ENCODE data around the gene TAPT1.

TAPT1 gene

GRCh38 chr4:16129336-16129735 lies 96.9 kb downstream of the TAPT1 start:
- no peak overlapping the region for H3K27ac Mint-ChIP-seq
- no peak for ATAC-seq
- no peaks in the 10 kb centered on the region for H3K27me3 Mint-ChIP-seq
- H3K9me3 Mint-ChIP-seq: no peaks in the 10 kb centered on the region
- H3K4me3 Mint-ChIP-seq: no peak overlapping the region
- no peak for DNase-seq
- H3K36me3 Mint-ChIP-seq (ENCODE audit: low read depth): no peaks in the 10 kb centered on the region
- peaks cover 5% of the 10 kb centered on the region for H3K4me1 Mint-ChIP-seq

GRCh38 chr4:16126714-16127113 lies 99.6 kb downstream of the TAPT1 start:
- Mint-ChIP-seq H3K36me3 (ENCODE audit: low read depth) (no peaks in the 10 kb centered on the region), H3K27ac (no peak overlapping the region), H3K9me3 (peaks cover 5% of the 10 kb centered on the region), H3K4me1 (peaks cover 29% of the 10 kb centered on the region), H3K4me3 (no peak overlapping the region), H3K27me3 (no peaks in the 10 kb centered on the region)
- no peak for ATAC-seq
- no peak for DNase-seq

DNA sequence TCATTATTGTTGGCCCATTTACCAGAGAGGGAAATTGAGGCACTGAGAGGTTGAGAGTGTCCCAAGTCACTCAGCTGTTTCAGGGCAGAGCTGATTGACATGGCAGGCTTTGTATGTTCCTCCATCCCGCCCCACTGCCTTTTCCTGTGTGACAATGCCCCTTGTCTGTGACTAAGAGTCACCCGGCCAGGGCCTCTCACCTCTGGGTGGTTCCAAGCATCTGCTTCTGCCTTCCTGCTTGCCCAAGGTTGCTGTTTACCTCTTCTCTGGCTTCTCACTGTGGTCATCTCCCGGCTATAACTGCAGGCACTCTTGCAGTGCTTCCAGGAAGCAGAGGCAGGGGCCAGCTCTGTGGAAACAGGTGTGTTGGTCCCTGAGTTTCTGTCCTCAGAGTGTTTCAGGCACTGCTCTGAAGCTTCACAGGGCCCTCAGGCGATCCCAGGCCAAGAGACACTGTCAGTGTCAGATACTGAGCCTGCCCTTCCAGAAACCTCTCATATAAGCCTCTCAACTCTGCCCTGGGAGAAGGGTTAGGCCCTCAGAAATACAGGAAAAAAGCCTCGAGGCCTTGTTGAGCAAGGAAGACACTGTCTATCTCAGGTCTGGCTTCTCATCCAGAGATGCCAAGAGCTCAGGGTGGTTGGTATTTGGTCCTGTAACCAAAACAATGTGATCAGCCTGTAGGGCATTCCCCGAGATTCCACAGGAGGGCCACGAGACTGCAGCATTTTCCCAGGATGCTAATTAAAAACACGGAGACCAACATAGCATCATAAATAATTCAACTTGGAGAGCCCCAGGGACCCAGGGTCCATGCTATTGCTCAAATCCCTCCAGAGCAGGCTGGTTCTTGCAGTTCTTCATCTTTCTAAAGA lies 100.5 kb downstream of the TAPT1 start:
- DNase-seq: peak; percentile 9

GRCh38 chr4:16124232-16124631 lies 102.0 kb downstream of the TAPT1 start:
- ATAC-seq (no peak), DNase-seq (no peak)
- Mint-ChIP-seq H3K4me3 (no peak overlapping the region), H3K9me3 (peaks cover 10% of the 10 kb centered on the region), H3K4me1 (peaks cover 35% of the 10 kb centered on the region), H3K27me3 (no peaks in the 10 kb centered on the region), H3K36me3 (ENCODE audit: low read depth) (no peaks in the 10 kb centered on the region), H3K27ac (no peak overlapping the region)

More for the DNA sequence above, 100.5 kb downstream of the TAPT1 start:
- Mint-ChIP-seq H3K4me1 (peaks cover 35% of the 10 kb centered on the region), H3K4me3 (no peak overlapping the region), H3K36me3 (ENCODE audit: low read depth) (no peaks in the 10 kb centered on the region), H3K9me3 (peaks cover 10% of the 10 kb centered on the region), H3K27ac (no peak overlapping the region), H3K27me3 (no peaks in the 10 kb centered on the region)
- no peak for ATAC-seq

- Mint-ChIP-seq H3K4me1 (peaks cover 35% of the 10 kb centered on the region), H3K4me3 (peak overlapping the region; percentile 44), H3K36me3 (ENCODE audit: low read depth) (no peaks in the 10 kb centered on the region), H3K27ac (peak overlapping the region; percentile 91), H3K27me3 (no peaks in the 10 kb centered on the region), H3K9me3 (peaks cover 10% of the 10 kb centered on the region)
- no peak for DNase-seq
- ATAC-seq: peak; percentile 6
These were observed 102.8 kb downstream of the TAPT1 start for GRCh38 chr4:16123356-16124084.

DNA sequence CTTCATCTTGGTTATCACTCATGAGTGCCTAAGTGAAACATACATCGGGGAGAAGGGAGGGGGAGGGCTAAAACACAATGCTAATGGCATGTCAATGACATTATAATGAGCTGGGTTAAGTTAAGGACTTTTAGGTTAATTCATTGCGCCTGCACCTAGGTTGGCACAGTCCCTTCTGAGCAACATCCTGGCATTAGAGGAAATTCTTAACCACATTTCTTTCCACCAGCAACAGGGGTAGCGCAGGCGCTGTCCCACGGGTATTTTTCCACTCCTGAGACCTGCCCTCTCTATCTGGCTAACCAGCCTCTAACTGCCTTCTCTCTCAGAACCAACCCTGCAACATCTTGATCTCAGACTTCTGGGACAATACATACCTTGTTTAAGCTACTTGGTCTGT lies 103.5 kb downstream of the TAPT1 start:
- ATAC-seq (peak; percentile 94), DNase-seq (peak; percentile 55)
- H3K4me3 Mint-ChIP-seq: peak overlapping the region; percentile 44

GRCh38 chr4:16122308-16122711 lies 104.0 kb downstream of the TAPT1 start:
- Mint-ChIP-seq H3K9me3 (peaks cover 10% of the 10 kb centered on the region), H3K27me3 (no peaks in the 10 kb centered on the region), H3K4me3 (no peak overlapping the region), H3K4me1 (peaks cover 35% of the 10 kb centered on the region), H3K36me3 (ENCODE audit: low read depth) (no peaks in the 10 kb centered on the region), H3K27ac (peak overlapping the region; percentile 91)
- no peak for ATAC-seq
- no peak for DNase-seq

More for the DNA sequence above, 103.5 kb downstream of the TAPT1 start:
- peak overlapping the region; percentile 91 for H3K27ac Mint-ChIP-seq
- H3K4me1 Mint-ChIP-seq: peaks cover 35% of the 10 kb centered on the region
- no peaks in the 10 kb centered on the region for H3K27me3 Mint-ChIP-seq
- peaks cover 10% of the 10 kb centered on the region for H3K9me3 Mint-ChIP-seq
- no peaks in the 10 kb centered on the region for H3K36me3 Mint-ChIP-seq (ENCODE audit: low read depth)

DNA sequence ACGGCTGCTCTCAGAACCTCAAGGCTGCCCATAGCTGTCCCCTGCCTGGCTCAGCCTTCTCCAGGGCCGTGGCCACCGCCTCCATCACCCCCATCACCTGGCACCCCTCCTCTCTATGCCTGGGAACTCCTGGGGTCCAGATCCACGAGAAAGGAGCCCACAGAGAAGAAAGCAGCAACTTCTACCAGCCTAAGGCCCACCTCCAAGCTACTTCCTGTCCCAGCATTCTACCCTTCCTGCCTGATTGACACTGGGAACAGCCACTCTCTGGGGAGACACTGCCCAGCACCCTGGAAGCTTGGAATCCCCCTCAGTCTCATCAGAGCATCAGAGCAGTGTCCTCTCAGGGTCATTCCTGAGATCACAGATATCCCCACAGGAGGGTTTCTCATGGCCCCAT lies 105.6 kb downstream of the TAPT1 start:
- Mint-ChIP-seq H3K36me3 (ENCODE audit: low read depth) (no peaks in the 10 kb centered on the region), H3K9me3 (peaks cover 10% of the 10 kb centered on the region), H3K4me1 (peaks cover 34% of the 10 kb centered on the region), H3K27ac (no peak overlapping the region), H3K27me3 (no peaks in the 10 kb centered on the region), H3K4me3 (no peak overlapping the region)
- ATAC-seq (no peak), DNase-seq (no peak)

DNA sequence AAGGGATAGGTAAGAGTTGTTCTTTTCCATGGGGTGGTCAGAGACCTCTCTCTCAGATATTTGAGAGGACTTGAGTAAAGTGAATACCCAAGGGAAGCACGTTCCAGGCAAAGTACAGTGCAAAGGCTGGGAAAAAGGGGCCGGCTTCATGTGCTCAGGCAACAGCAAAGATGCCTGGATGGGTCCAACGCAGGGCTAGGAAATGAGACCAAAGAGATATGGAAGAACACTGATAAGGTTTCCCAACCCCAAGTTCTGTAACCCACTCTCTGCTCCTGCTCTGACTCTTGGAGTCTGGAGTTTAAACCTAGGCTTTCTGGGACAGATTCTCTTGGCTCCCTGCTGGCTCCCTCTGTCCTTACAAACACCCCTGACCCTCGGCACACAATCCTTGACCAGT lies 106.3 kb downstream of the TAPT1 start:
- peaks cover 10% of the 10 kb centered on the region for H3K9me3 Mint-ChIP-seq
- no peak overlapping the region for H3K27ac Mint-ChIP-seq
- no peaks in the 10 kb centered on the region for H3K27me3 Mint-ChIP-seq
- no peak overlapping the region for H3K4me3 Mint-ChIP-seq
- DNase-seq (no peak), ATAC-seq (no peak)
- peaks cover 30% of the 10 kb centered on the region for H3K4me1 Mint-ChIP-seq
- no peaks in the 10 kb centered on the region for H3K36me3 Mint-ChIP-seq (ENCODE audit: low read depth)

GRCh38 chr4:16118090-16118489 lies 108.2 kb downstream of the TAPT1 start:
- no peak for ATAC-seq
- no peak overlapping the region for H3K4me3 Mint-ChIP-seq
- peaks cover 19% of the 10 kb centered on the region for H3K4me1 Mint-ChIP-seq
- DNase-seq: no peak
- peaks cover 10% of the 10 kb centered on the region for H3K9me3 Mint-ChIP-seq
- no peak overlapping the region for H3K27ac Mint-ChIP-seq
- H3K36me3 Mint-ChIP-seq (ENCODE audit: low read depth): no peaks in the 10 kb centered on the region
- no peaks in the 10 kb centered on the region for H3K27me3 Mint-ChIP-seq

DNA sequence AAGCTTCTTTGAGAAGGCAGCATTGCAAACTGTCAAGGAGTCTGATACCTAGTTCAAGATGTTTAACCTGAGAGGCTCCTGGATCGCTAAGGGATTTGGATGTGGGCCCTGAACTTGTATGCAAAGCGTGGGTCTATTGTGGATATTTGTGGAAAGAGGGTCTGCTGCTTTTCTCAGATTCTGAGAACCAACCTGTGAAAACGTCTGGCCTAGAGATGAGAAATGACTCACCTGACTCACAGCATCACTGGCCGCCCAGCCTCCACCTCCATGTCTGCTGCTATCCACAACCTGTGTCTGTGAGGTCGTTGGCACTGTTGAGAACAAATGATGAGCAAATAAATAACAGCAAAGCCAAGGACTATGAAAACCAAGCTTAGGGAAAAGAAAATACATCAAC lies 109.1 kb downstream of the TAPT1 start:
- Mint-ChIP-seq H3K27ac (no peak overlapping the region), H3K4me1 (peaks cover 10% of the 10 kb centered on the region), H3K27me3 (no peaks in the 10 kb centered on the region), H3K9me3 (peaks cover 8% of the 10 kb centered on the region), H3K4me3 (no peak overlapping the region), H3K36me3 (ENCODE audit: low read depth) (no peaks in the 10 kb centered on the region)
- no peak for ATAC-seq
- DNase-seq: no peak

GRCh38 chr4:16116493-16116990 lies 109.7 kb downstream of the TAPT1 start:
- no peak overlapping the region for H3K4me3 Mint-ChIP-seq
- no peak for DNase-seq

DNA sequence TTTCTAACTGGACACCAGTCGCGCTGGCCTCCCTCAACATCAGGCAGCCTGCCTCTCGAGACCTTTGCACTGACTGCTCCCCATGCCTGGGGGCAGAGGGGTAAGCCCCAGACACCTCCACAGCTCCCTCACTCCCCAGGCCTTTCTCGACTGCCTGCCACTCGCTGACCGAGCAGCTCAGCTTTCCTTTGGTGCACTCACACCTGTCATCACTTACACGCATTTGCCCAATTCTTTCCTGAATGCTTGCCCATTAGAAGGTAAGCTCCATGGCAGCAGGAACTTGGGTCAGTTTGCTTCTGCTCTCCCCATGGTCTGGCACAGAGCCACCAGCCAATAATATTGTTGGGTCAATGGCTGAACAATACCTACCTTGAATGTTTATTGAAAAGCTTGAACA lies 110.3 kb downstream of the TAPT1 start:
- Mint-ChIP-seq H3K27me3 (no peaks in the 10 kb centered on the region), H3K36me3 (ENCODE audit: low read depth) (no peaks in the 10 kb centered on the region), H3K4me3 (no peak overlapping the region), H3K4me1 (no peaks in the 10 kb centered on the region), H3K27ac (no peak overlapping the region), H3K9me3 (no peaks in the 10 kb centered on the region)
- ATAC-seq (no peak), DNase-seq (no peak)

More at GRCh38 chr4:16116493-16116990, 109.7 kb downstream of the TAPT1 start:
- no peaks in the 10 kb centered on the region for H3K36me3 Mint-ChIP-seq (ENCODE audit: low read depth)
- H3K27ac Mint-ChIP-seq: no peak overlapping the region
- ATAC-seq: no peak
- H3K27me3 Mint-ChIP-seq: no peaks in the 10 kb centered on the region
- H3K4me1 Mint-ChIP-seq: peaks cover 4% of the 10 kb centered on the region
- H3K9me3 Mint-ChIP-seq: peaks cover 5% of the 10 kb centered on the region

- Mint-ChIP-seq H3K27ac (no peak overlapping the region), H3K9me3 (no peaks in the 10 kb centered on the region), H3K36me3 (ENCODE audit: low read depth) (no peaks in the 10 kb centered on the region), H3K4me1 (no peaks in the 10 kb centered on the region), H3K4me3 (no peak overlapping the region), H3K27me3 (no peaks in the 10 kb centered on the region)
- ATAC-seq: no peak
- no peak for DNase-seq
These were observed 111.7 kb downstream of the TAPT1 start for GRCh38 chr4:16114546-16114945.

- ATAC-seq (no peak), DNase-seq (no peak)
- Mint-ChIP-seq H3K36me3 (ENCODE audit: low read depth) (no peaks in the 10 kb centered on the region), H3K4me3 (no peak overlapping the region), H3K4me1 (no peaks in the 10 kb centered on the region), H3K9me3 (no peaks in the 10 kb centered on the region), H3K27ac (no peak overlapping the region), H3K27me3 (no peaks in the 10 kb centered on the region)
These were observed 112.5 kb downstream of the TAPT1 start for GRCh38 chr4:16113741-16114140.
